H9 (cell line): ENCODE results near the gene TIPARP. TPM values are rescaled to one million over a fixed set of nuclear protein-coding genes. Genes with fewer than 3 reads are reported as not detected.

Experiments used
- DNase-seq: peaks from one replicate; pipeline ENCODE4 v3.0.0-alpha.2; 2017
- H2AFZ ChIP-seq: one replicate; pipeline ENCODE4 v1.6.1; 2013; ENCODE audit warnings: mild to moderate bottlenecking, low read length, control low read depth, moderate library complexity
- H2AK5ac ChIP-seq: 2 replicates; pipeline ENCODE4 v1.6.1; 2013; ENCODE audit warnings: low read length, control low read depth, mixed read lengths; ENCODE audit not compliant: insufficient read length
- H2BK120ac ChIP-seq: one replicate; pipeline ENCODE4 v1.6.1; 2013; ENCODE audit warnings: low read depth, mild to moderate bottlenecking, low read length, control low read depth, inconsistent platforms; ENCODE audit not compliant: poor library complexity, severe bottlenecking
- H2BK12ac ChIP-seq: 2 replicates; pipeline ENCODE4 v1.6.1; 2013; ENCODE audit warnings: low read length, control low read depth, mixed read lengths, low read depth; ENCODE audit not compliant: insufficient read length
- H2BK15ac ChIP-seq: 2 replicates; pipeline ENCODE4 v1.6.1; 2013; ENCODE audit warnings: low read depth, low read length, control low read depth
- H2BK20ac ChIP-seq: one replicate; pipeline ENCODE4 v1.6.1; 2013; ENCODE audit warnings: low read depth, mild to moderate bottlenecking, low read length, control low read depth, inconsistent platforms; ENCODE audit not compliant: poor library complexity, severe bottlenecking
- H2BK5ac ChIP-seq: 2 replicates; pipeline ENCODE4 v1.6.1; 2013; ENCODE audit warnings: low read length, control low read depth, mixed read lengths; ENCODE audit not compliant: insufficient read length
- H3K14ac ChIP-seq: 2 replicates; pipeline ENCODE4 v1.6.1; 2013; ENCODE audit warnings: low read length, control low read depth; ENCODE audit not compliant: insufficient read depth
- H3K18ac ChIP-seq: 2 replicates; pipeline ENCODE4 v1.6.1; 2013; ENCODE audit warnings: low read depth, mild to moderate bottlenecking, mixed read lengths, low read length, control low read depth; ENCODE audit not compliant: insufficient read length
- H3K23ac ChIP-seq: 2 replicates; pipeline ENCODE4 v1.6.1; 2013; ENCODE audit warnings: low read length, control low read depth, mixed read lengths, low read depth; ENCODE audit not compliant: insufficient read length
- H3K23me2 ChIP-seq: 2 replicates; pipeline ENCODE4 v1.6.1; 2013; ENCODE audit warnings: low read depth, mild to moderate bottlenecking, mixed read lengths, low read length, control low read depth; ENCODE audit not compliant: insufficient read length, poor library complexity, severe bottlenecking
- H3K27ac ChIP-seq: 2 replicates; pipeline ENCODE4 v1.5.1; 2013; ENCODE audit warnings: low read length, control low read depth, mixed read lengths, low read depth; ENCODE audit not compliant: insufficient read length
- H3K27me3 ChIP-seq: 2 replicates; pipeline ENCODE4 v1.6.1; 2013; ENCODE audit warnings: low read length, control low read depth, inconsistent platforms; ENCODE audit not compliant: insufficient read depth
- H3K4ac ChIP-seq: 2 replicates; pipeline ENCODE4 v1.6.1; 2013; ENCODE audit warnings: low read depth, mild to moderate bottlenecking, control low read depth, inconsistent platforms, low read length, moderate library complexity
- H3K4me1 ChIP-seq: 2 replicates; pipeline ENCODE4 v1.6.1; 2013; ENCODE audit warnings: low read length, control low read depth, inconsistent platforms; ENCODE audit not compliant: insufficient read depth
- H3K4me2 ChIP-seq: 2 replicates; pipeline ENCODE4 v1.6.1; 2013; ENCODE audit warnings: low read length, control low read depth, mixed read lengths; ENCODE audit not compliant: insufficient read length, insufficient read depth
- H3K56ac ChIP-seq: 2 replicates; pipeline ENCODE4 v1.6.1; 2013; ENCODE audit warnings: low read depth, mild to moderate bottlenecking, mixed read lengths, low read length, control low read depth; ENCODE audit not compliant: insufficient read length
- H3K79me1 ChIP-seq: 2 replicates; pipeline ENCODE4 v1.6.1; 2013; ENCODE audit warnings: low read depth, mild to moderate bottlenecking, moderate library complexity, low read length, control low read depth, inconsistent platforms; ENCODE audit not compliant: insufficient read depth, poor library complexity, severe bottlenecking
- H3K79me2 ChIP-seq: 2 replicates; pipeline ENCODE4 v1.6.1; 2013; ENCODE audit warnings: low read length, control low read depth, inconsistent platforms; ENCODE audit not compliant: insufficient read depth
- H3K9ac ChIP-seq: 2 replicates; pipeline ENCODE4 v1.6.1; 2013; ENCODE audit warnings: low read length, control low read depth, mixed read lengths; ENCODE audit not compliant: insufficient read length; ENCODE audit errors: extremely low read depth
- H3K9me3 ChIP-seq: one replicate; pipeline ENCODE4 v1.6.1; 2013; ENCODE audit warnings: low read depth, low read length, inconsistent platforms; ENCODE audit not compliant: control insufficient read depth
- H3T11ph ChIP-seq: one replicate; pipeline ENCODE4 v1.6.1; 2013; ENCODE audit warnings: mild to moderate bottlenecking, low read length, control low read depth, inconsistent platforms
- H4K20me1 ChIP-seq: one replicate; pipeline ENCODE4 v1.6.1; 2013; ENCODE audit not compliant: control insufficient read depth, insufficient read length, insufficient read depth
- H4K5ac ChIP-seq: 2 replicates; pipeline ENCODE4 v1.6.1; 2013; ENCODE audit warnings: low read depth, mild to moderate bottlenecking, mixed read lengths, low read length, control low read depth; ENCODE audit not compliant: insufficient read length
- H4K8ac ChIP-seq: replicated peaks from 2 replicates; pipeline ENCODE4 v1.6.1; 2013; ENCODE audit warnings: low read length, control low read depth, mixed read lengths, low read depth; ENCODE audit not compliant: insufficient read length
- H4K91ac ChIP-seq: 2 replicates; pipeline ENCODE4 v1.6.1; 2013; ENCODE audit warnings: low read depth, mild to moderate bottlenecking, moderate library complexity, mixed read lengths, low read length, control low read depth; ENCODE audit not compliant: insufficient read length
- H3K27ac Mint-ChIP-seq, 3 experiments: 2 replicates in 2 of 3; 3 replicates in 1 of 3; pipeline ENCODE4 v1.8.0; 2020 to 2021; ENCODE audit warnings: mixed read lengths in 3 of 3, mild to moderate bottlenecking in 1 of 3, moderate library complexity in 1 of 3
- H3K27me3 Mint-ChIP-seq: 2 replicates; pipeline ENCODE4 v1.8.0; 2021; ENCODE audit warnings: low read depth, mild to moderate bottlenecking, moderate library complexity, mixed read lengths
- H3K36me3 Mint-ChIP-seq, 3 experiments: 2 replicates in 2 of 3; 3 replicates in 1 of 3; pipeline ENCODE4 v1.8.0; 2020 to 2021; ENCODE audit warnings: low read depth in 3 of 3, mixed read lengths in 3 of 3; ENCODE audit not compliant: insufficient read depth in 1 of 3
- H3K4me1 Mint-ChIP-seq, 2 experiments: 2 replicates each; pipeline ENCODE4 v1.8.0; 2020; ENCODE audit warnings: mixed read lengths in 2 of 2
- H3K4me3 Mint-ChIP-seq, 2 experiments: 2 replicates in 1 of 2; 3 replicates in 1 of 2; pipeline ENCODE4 v1.8.0; 2020 to 2021; ENCODE audit warnings: mild to moderate bottlenecking in 2 of 2, mixed read lengths in 2 of 2, moderate library complexity in 1 of 2
- H3K9me3 Mint-ChIP-seq, 2 experiments: 2 replicates in 1 of 2; 3 replicates in 1 of 2; pipeline ENCODE4 v1.8.0; 2020; ENCODE audit warnings: mild to moderate bottlenecking in 2 of 2, mixed read lengths in 2 of 2, moderate library complexity in 1 of 2
- WGBS: extraction: QIAGEN DNeasy Blood & Tissue Kit; methylation state at CpG from one replicate; pipeline ENCODE4 v1.1.7; 2013; ENCODE audit warnings: missing lambda C conversion rate, low lambda C conversion rate, mixed read lengths; ENCODE audit not compliant: insufficient read length; ENCODE audit errors: extremely low coverage; 5-methylcytosine and 5-hydroxymethylcytosine counted together
- total RNA-seq: library from RNA; stranded (reverse); gene quantifications from 2 replicates; pipeline ENCODE4 v1.2.1, GENCODE V29; 2021
- TF ChIP-seq, protein P1 (sequence below): fragments of 200-600 bp; sonication (generic); conservative IDR thresholded peaks from 3 replicates; pipeline ENCODE4 v1.8.0; 2021; ENCODE audit warnings: antibody characterized with exemption, mild to moderate bottlenecking

Gene TIPARP
- total RNA-seq, 1 experiment from 2014 or later = 5.9 TPM

DNA sequence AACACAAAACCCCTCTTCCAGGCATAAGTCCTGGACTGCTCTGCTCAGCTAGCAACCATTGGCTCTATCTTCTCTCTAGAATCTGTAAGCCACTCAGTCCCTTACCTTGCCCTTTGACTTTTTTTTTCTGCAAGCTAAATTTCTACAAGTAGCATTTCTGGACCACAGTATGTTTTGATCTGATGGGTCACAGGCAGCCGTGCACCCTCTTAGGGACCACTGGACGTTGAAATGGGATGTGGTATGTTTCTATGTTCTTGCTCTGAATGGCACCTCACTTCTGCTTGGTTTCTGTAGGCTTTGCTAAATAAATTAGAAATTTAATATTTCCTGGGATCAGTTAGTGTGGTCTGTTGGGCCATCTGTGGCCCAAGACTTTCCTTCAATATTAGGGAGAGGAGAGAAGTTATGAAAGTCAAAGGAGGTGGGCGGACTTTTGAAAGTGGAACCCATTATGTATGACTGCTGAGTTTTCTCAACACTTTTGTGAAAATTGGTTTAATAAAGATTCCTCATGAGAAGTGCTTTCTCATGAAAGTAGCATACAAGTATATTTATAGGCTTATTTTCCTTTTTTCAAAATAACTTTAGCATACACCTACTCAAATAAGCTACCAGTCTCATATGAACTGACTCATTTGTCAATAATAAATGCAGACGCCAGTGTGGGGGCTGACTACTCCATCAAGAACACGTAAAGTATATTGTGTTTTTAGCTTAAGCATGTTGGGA lies 18.4 kb upstream of the TIPARP start:
- no peaks in the 10 kb centered on the region for H3K79me1 ChIP-seq
- Mint-ChIP-seq H3K27me3 (no peaks in the 10 kb centered on the region), H3K4me1 (no peaks in the 10 kb centered on the region; a peak in 1 of 4 replicates), H3K27ac (no peak overlapping the region), H3K4me3 (no peak overlapping the region), H3K36me3 (no peaks in the 10 kb centered on the region), H3K9me3 (no peaks in the 10 kb centered on the region)
- no peak overlapping the region for H2BK15ac ChIP-seq
- no peak overlapping the region for H4K91ac ChIP-seq
- no peak overlapping the region for H2BK120ac ChIP-seq
- H3K27me3 ChIP-seq = no peaks in the 10 kb centered on the region
- TF ChIP-seq, protein P1, sequence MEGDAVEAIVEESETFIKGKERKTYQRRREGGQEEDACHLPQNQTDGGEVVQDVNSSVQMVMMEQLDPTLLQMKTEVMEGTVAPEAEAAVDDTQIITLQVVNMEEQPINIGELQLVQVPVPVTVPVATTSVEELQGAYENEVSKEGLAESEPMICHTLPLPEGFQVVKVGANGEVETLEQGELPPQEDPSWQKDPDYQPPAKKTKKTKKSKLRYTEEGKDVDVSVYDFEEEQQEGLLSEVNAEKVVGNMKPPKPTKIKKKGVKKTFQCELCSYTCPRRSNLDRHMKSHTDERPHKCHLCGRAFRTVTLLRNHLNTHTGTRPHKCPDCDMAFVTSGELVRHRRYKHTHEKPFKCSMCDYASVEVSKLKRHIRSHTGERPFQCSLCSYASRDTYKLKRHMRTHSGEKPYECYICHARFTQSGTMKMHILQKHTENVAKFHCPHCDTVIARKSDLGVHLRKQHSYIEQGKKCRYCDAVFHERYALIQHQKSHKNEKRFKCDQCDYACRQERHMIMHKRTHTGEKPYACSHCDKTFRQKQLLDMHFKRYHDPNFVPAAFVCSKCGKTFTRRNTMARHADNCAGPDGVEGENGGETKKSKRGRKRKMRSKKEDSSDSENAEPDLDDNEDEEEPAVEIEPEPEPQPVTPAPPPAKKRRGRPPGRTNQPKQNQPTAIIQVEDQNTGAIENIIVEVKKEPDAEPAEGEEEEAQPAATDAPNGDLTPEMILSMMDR = no peak
- H3K4me1 ChIP-seq = no peaks in the 10 kb centered on the region
- no peak overlapping the region for H3K56ac ChIP-seq
- H2AK5ac ChIP-seq = no peak overlapping the region
- H2BK12ac ChIP-seq = no peak overlapping the region
- no peak overlapping the region for H3K18ac ChIP-seq
- no peak overlapping the region for H2AFZ ChIP-seq
- no peak overlapping the region for H2BK20ac ChIP-seq
- no peaks in the 10 kb centered on the region for H3K79me2 ChIP-seq
- H3K9ac ChIP-seq = no peak overlapping the region
- WGBS = no CpG with 5 or more reads among the region's 5 CpGs
- no peaks in the 10 kb centered on the region for H3K23me2 ChIP-seq
- no peak overlapping the region for H4K5ac ChIP-seq
- H3K4me2 ChIP-seq = no peak overlapping the region
- H3T11ph ChIP-seq = no peak overlapping the region
- no peak overlapping the region for H3K27ac ChIP-seq
- no peak for DNase-seq
- H4K8ac ChIP-seq = no peak overlapping the region
- no peak overlapping the region for H3K14ac ChIP-seq
- no peak overlapping the region for H3K4ac ChIP-seq
- no peak overlapping the region for H3K23ac ChIP-seq
- no peak overlapping the region for H2BK5ac ChIP-seq
- no peaks in the 10 kb centered on the region for H3K9me3 ChIP-seq
- no peaks in the 10 kb centered on the region for H4K20me1 ChIP-seq
